IMR-90 (cell line): ENCODE measurements around the gene TCERG1L. TPM values are rescaled to one million over a fixed set of nuclear protein-coding genes. Genes with fewer than 3 reads are reported as not detected.
A peak's percentile ranks its signal among the peaks of the same experiment; 100 is the strongest.

ENCODE experiments used
- ATAC-seq: fragments of 200-7000 bp; cut with Tn5 transposase; 2 replicates; pipeline ENCODE4 v1.9.1; 2020; ENCODE audit warnings: low read depth, mild to moderate bottlenecking, moderate library complexity
- BruUV-seq: library from RNA; stranded (reverse); fragments of 400-500 nt; replicated peaks from 2 replicates; lab custom pipeline; 2021; lab: Mats Ljungman, UMichigan
- CTCF ChIA-PET: fragments of 300-600 bp; formaldehyde crosslinking; extraction: SDS; loops from one replicate; lab custom pipeline; 2021; ENCODE audit warnings: antibody characterized with exemption; lab: Yijun Ruan, JAX
- POLR2A ChIA-PET: fragments of 300-600 bp; sonication (Branson Sonifier 250); formaldehyde crosslinking; loops from one replicate; lab custom pipeline; 2022; ENCODE audit warnings: antibody characterized with exemption; ENCODE audit not compliant: unreplicated experiment; lab: Charles Lee
- DNase-seq: peaks from one replicate; pipeline ENCODE4 v3.0.0; 2013
- H2AFZ ChIP-seq: replicated peaks from 2 replicates; pipeline ENCODE3; 2013; ENCODE audit warnings: low read length, mild to moderate bottlenecking; ENCODE audit not compliant: poor library complexity
- H2AK5ac ChIP-seq: 2 replicates; pipeline ENCODE4 v1.6.1; 2013; ENCODE audit warnings: low read depth, low read length, inconsistent platforms
- H2AK9ac ChIP-seq: replicated peaks from 2 replicates; pipeline ENCODE3; 2013; ENCODE audit warnings: mild to moderate bottlenecking, low read depth, low read length, moderate library complexity; ENCODE audit not compliant: poor library complexity
- H2BK120ac ChIP-seq: 2 replicates; pipeline ENCODE4 v1.6.1; 2013; ENCODE audit warnings: low read depth, low read length, inconsistent platforms
- H2BK15ac ChIP-seq: 3 replicates; pipeline ENCODE4 v1.6.1; 2013; ENCODE audit warnings: low read depth, low read length, inconsistent platforms
- H2BK20ac ChIP-seq: 2 replicates; pipeline ENCODE4 v1.6.1; 2013; ENCODE audit warnings: low read depth, mild to moderate bottlenecking, inconsistent platforms, low read length, moderate library complexity
- H2BK5ac ChIP-seq: 2 replicates; pipeline ENCODE4 v1.6.1; 2013; ENCODE audit warnings: mild to moderate bottlenecking, low read depth, low read length, inconsistent platforms; ENCODE audit not compliant: poor library complexity, severe bottlenecking
- H3K14ac ChIP-seq: replicated peaks from 2 replicates; pipeline ENCODE4 v1.6.1; 2013; ENCODE audit warnings: low read depth, low read length, inconsistent platforms
- H3K18ac ChIP-seq: 2 replicates; pipeline ENCODE4 v1.6.1; 2013; ENCODE audit warnings: low read depth, low read length, control low read depth
- H3K23ac ChIP-seq: 2 replicates; pipeline ENCODE4 v1.6.1; 2013; ENCODE audit warnings: low read depth, low read length, inconsistent platforms
- H3K27ac ChIP-seq: 2 replicates; pipeline ENCODE4 v1.5.1; 2013; ENCODE audit warnings: mild to moderate bottlenecking, control low read depth, low read length; ENCODE audit not compliant: insufficient read depth
- H3K27me3 ChIP-seq: 2 replicates; pipeline ENCODE4 v1.6.1; 2013; ENCODE audit warnings: low read length; ENCODE audit not compliant: control insufficient read depth, insufficient read depth
- H3K36me3 ChIP-seq: 2 replicates; pipeline ENCODE4 v1.6.1; 2013; ENCODE audit warnings: low read length, mixed read lengths; ENCODE audit not compliant: control insufficient read depth, insufficient read depth
- H3K4ac ChIP-seq: 2 replicates; pipeline ENCODE4 v1.6.1; 2013; ENCODE audit warnings: low read depth, low read length, inconsistent platforms
- H3K4me1 ChIP-seq: 2 replicates; pipeline ENCODE4 v1.6.1; 2013; ENCODE audit warnings: low read length, mixed read lengths; ENCODE audit not compliant: control insufficient read depth, insufficient read depth
- H3K4me2 ChIP-seq: 2 replicates; pipeline ENCODE4 v1.6.1; 2013; ENCODE audit warnings: low read depth, mild to moderate bottlenecking, control low read depth, low read length, moderate library complexity
- H3K4me3 ChIP-seq: 2 replicates; pipeline ENCODE4 v1.5.1; 2013; ENCODE audit warnings: low read depth, mild to moderate bottlenecking, control low read depth, low read length, moderate library complexity; ENCODE audit not compliant: insufficient read depth
- H3K56ac ChIP-seq: 2 replicates; pipeline ENCODE4 v1.6.1; 2013; ENCODE audit warnings: low read length, inconsistent platforms; ENCODE audit not compliant: insufficient read depth; ENCODE audit errors: extremely low read depth
- H3K79me1 ChIP-seq, 2 experiments: 2 replicates each; pipeline ENCODE4 v1.6.1; 2013; ENCODE audit warnings: low read length in 2 of 2, inconsistent platforms in 1 of 2, low read depth in 1 of 2
- H3K9ac ChIP-seq: 2 replicates; pipeline ENCODE4 v1.6.1; 2013; ENCODE audit warnings: low read depth, low read length, control low read depth
- H3K9me1 ChIP-seq: 2 replicates; pipeline ENCODE4 v1.6.1; 2013; ENCODE audit warnings: low read length, inconsistent platforms; ENCODE audit not compliant: insufficient read depth
- H3K9me3 ChIP-seq: 2 replicates; pipeline ENCODE4 v1.6.1; 2013; ENCODE audit warnings: low read length; ENCODE audit not compliant: control insufficient read depth, insufficient read depth
- H4K20me1 ChIP-seq: 2 replicates; pipeline ENCODE4 v1.6.1; 2013; ENCODE audit warnings: low read length, inconsistent platforms; ENCODE audit not compliant: insufficient read depth
- H4K5ac ChIP-seq: 2 replicates; pipeline ENCODE4 v1.6.1; 2013; ENCODE audit warnings: mild to moderate bottlenecking, low read depth, low read length, control low read depth
- H4K8ac ChIP-seq, 2 experiments: 2 replicates each; pipeline ENCODE4 v1.6.1; 2013; ENCODE audit warnings: low read depth in 2 of 2, low read length in 2 of 2, control low read depth in 1 of 2, inconsistent platforms in 1 of 2
- H4K91ac ChIP-seq: 2 replicates; pipeline ENCODE4 v1.6.1; 2013; ENCODE audit warnings: low read depth, low read length, inconsistent platforms; ENCODE audit not compliant: insufficient read depth
- BHLHE40 ChIP-seq: fragments of 150-350 bp; IDR thresholded peaks from 2 replicates; pipeline ENCODE4 v1.6.1; 2016; ENCODE audit warnings: mild to moderate bottlenecking, low read depth, low read length
- CHD1 ChIP-seq: IDR thresholded peaks from 2 replicates; pipeline ENCODE4 v1.6.1; 2012; ENCODE audit warnings: low read depth, low read length, improper control_type of control experiment
- FOS ChIP-seq: fragments of 150-350 bp; IDR thresholded peaks from 2 replicates; pipeline ENCODE4 v1.6.1; 2016; ENCODE audit warnings: low read depth, low read length
- MAFK ChIP-seq: IDR thresholded peaks from 2 replicates; pipeline ENCODE4 v1.6.1; 2012; ENCODE audit warnings: low read depth, low read length, improper control_type of control experiment
- MAZ ChIP-seq: IDR thresholded peaks from 2 replicates; pipeline ENCODE4 v1.6.1; 2012; ENCODE audit warnings: low read depth, mild to moderate bottlenecking, low read length, improper control_type of control experiment, moderate library complexity, borderline replicate concordance
- MXI1 ChIP-seq: IDR thresholded peaks from 2 replicates; pipeline ENCODE4 v1.6.1; 2012; ENCODE audit warnings: low read depth, mild to moderate bottlenecking, low read length, moderate library complexity, borderline replicate concordance
- NFE2L2 ChIP-seq: fragments of 150-350 bp; IDR thresholded peaks from 2 replicates; pipeline ENCODE4 v1.6.1; 2016; ENCODE audit warnings: low read depth, mild to moderate bottlenecking, low read length
- POLR2A ChIP-seq: IDR thresholded peaks from 2 replicates; pipeline ENCODE4 v1.6.1; 2012; ENCODE audit warnings: mild to moderate bottlenecking, low read depth, low read length
- RAD21 ChIP-seq: IDR thresholded peaks from 2 replicates; pipeline ENCODE4 v1.6.1; 2012; ENCODE audit warnings: low read length, improper control_type of control experiment
- RCOR1 ChIP-seq: IDR thresholded peaks from 2 replicates; pipeline ENCODE4 v1.6.1; 2012; ENCODE audit warnings: mild to moderate bottlenecking, low read length, improper control_type of control experiment; ENCODE audit not compliant: insufficient replicate concordance
- RFX5 ChIP-seq: IDR thresholded peaks from 2 replicates; pipeline ENCODE4 v1.8.0; 2012; ENCODE audit warnings: low read depth, mild to moderate bottlenecking, low read length, moderate library complexity
- SMC3 ChIP-seq: fragments of 150-350 bp; IDR thresholded peaks from 2 replicates; pipeline ENCODE4 v1.6.1; 2016; ENCODE audit warnings: low read depth, mild to moderate bottlenecking, antibody characterized with exemption, low read length, moderate library complexity
- WGBS, 2 experiments: methylation state at CpG; one replicate each; pipeline versions ENCODE4 v1.1.5 to v1.1.7; 2013; ENCODE audit warnings: missing lambda C conversion rate in 2 of 2; ENCODE audit not compliant: insufficient read length in 1 of 2; ENCODE audit errors: extremely low coverage in 2 of 2; 5-methylcytosine and 5-hydroxymethylcytosine counted together
- dilution Hi-C: fragments of 300-500 bp; cut with HindIII; formaldehyde crosslinking; loops from one replicate; pipeline ENCODE4 v1.14.3; 2018; ENCODE audit warnings: low sequenced_read_pairs; ENCODE audit not compliant: unreplicated experiment
- in situ Hi-C: fragments of 300-500 bp; cut with MboI; formaldehyde crosslinking; loops from 3 replicates; pipeline ENCODE4 v1.14.3; 2019; ENCODE audit warnings: low sequenced_read_pairs, inconsistent platforms, mixed read lengths
- intact Hi-C: fragments of 100-400 bp; cut with micrococcal nuclease; formaldehyde crosslinking; loops from 2 replicates; pipeline ENCODE4 v1.10.0; 2022
- polyA plus RNA-seq, 3 experiments: library from polyadenylated mRNA; depleted of rRNA; stranded (reverse); fragments of >200 nt; gene quantifications; 2 replicates each; pipeline ENCODE4 v1.2.3, GENCODE V29; 2012; ENCODE audit warnings: low replicate concordance in 1 of 3
- total RNA-seq: library from RNA; depleted of rRNA; stranded (reverse); fragments of >200 nt; gene quantifications from 2 replicates; pipeline ENCODE4 v1.2.3, GENCODE V29; 2012
- TF ChIP-seq, protein P1 (sequence below): conservative IDR thresholded peaks from 2 replicates; pipeline ENCODE4 v1.5.1; 2012; ENCODE audit warnings: mild to moderate bottlenecking, low read depth, low read length, improper control_type of control experiment
- TF ChIP-seq, protein P2 (sequence below): fragments of 150-350 bp; IDR thresholded peaks from 2 replicates; pipeline ENCODE4 v1.6.1; 2016; ENCODE audit warnings: low read depth, mild to moderate bottlenecking, low read length, moderate library complexity, borderline replicate concordance
- TF ChIP-seq, protein P3 (sequence below): fragments of 150-350 bp; IDR thresholded peaks from 2 replicates; pipeline ENCODE4 v1.6.1; 2017; ENCODE audit warnings: mild to moderate bottlenecking, antibody characterized with exemption, low read length, low read depth

TCERG1L gene
- total and polyA plus RNA-seq, 2 of the 4 experiments (the other 2 are of a cell fraction), result not detected

DNA sequence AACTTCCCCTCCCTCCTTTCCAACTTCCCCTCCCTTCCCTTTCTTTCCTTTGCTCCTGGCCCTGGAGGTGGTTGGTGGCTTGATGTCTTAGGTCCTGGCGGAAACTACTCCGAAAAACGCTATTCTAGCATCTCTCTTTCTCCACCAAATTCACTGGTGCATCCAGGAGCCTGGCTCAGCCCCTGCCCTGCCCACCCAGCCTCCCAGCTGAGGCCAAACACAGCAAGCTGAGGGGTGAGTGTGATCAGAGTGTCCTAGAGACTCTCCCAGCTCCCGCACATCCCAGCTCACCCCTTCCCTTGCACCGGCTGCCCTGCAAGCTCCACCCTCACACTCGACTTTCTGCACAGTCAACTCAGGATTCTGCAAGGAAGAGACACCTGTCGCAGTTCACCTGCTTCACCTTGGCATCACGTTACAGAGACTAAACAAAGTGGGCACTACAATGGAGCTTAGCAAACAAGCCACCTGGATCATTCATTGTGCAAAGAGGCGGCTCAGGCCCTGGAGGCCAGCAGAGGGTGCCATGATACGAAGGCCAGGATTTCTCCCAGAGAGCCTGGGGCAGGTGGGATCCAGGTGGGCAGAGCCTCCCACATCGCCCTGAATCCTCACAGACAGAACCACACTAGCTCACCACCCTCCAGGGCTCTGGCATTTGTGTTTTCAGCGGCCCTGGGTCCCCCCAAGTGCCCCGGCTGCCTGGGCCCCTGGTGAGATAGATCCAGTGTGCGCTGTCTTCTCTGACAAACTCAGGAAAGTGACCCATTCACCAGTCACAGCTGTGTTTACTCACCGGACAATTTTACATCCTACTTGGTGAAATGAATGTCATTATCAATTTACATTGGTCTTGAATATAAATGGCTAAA is 169.6 kb downstream of the TCERG1L start:
- Histone ChIP-seq H3K18ac (no peak overlapping the region), H3K4ac (no peak overlapping the region), H2BK15ac (no peak overlapping the region), H3K27ac (no peak overlapping the region), H4K8ac (no peak overlapping the region), H3K4me3 (no peak overlapping the region), H3K9me3 (peaks cover 45% of the 10 kb centered on the region), H2BK5ac (no peak overlapping the region), H4K91ac (no peak overlapping the region), H3K9me1 (no peaks in the 10 kb centered on the region), H4K20me1 (no peaks in the 10 kb centered on the region), H2AFZ (peak overlapping the region; percentile 29), H3K4me2 (no peak overlapping the region), H2AK5ac (no peak overlapping the region), H3K9ac (no peak overlapping the region), H3K27me3 (no peaks in the 10 kb centered on the region), H3K79me1 (no peaks in the 10 kb centered on the region), H2AK9ac (no peak overlapping the region), H2BK120ac (no peak overlapping the region), H3K56ac (no peak overlapping the region), H3K23ac (no peak overlapping the region), H2BK20ac (no peak overlapping the region), H4K5ac (no peak overlapping the region), H3K36me3 (no peaks in the 10 kb centered on the region), H3K4me1 (no peaks in the 10 kb centered on the region), H3K14ac (no peak overlapping the region)
- TF ChIP-seq CHD1 (no peak), MAFK (no peak), RFX5 (no peak), RCOR1 (no peak), MXI1 (no peak), BHLHE40 (no peak), RAD21 (no peak), MAZ (no peak), FOS (no peak), POLR2A (no peak), SMC3 (no peak), NFE2L2 (no peak)
- TF ChIP-seq, protein P1, sequence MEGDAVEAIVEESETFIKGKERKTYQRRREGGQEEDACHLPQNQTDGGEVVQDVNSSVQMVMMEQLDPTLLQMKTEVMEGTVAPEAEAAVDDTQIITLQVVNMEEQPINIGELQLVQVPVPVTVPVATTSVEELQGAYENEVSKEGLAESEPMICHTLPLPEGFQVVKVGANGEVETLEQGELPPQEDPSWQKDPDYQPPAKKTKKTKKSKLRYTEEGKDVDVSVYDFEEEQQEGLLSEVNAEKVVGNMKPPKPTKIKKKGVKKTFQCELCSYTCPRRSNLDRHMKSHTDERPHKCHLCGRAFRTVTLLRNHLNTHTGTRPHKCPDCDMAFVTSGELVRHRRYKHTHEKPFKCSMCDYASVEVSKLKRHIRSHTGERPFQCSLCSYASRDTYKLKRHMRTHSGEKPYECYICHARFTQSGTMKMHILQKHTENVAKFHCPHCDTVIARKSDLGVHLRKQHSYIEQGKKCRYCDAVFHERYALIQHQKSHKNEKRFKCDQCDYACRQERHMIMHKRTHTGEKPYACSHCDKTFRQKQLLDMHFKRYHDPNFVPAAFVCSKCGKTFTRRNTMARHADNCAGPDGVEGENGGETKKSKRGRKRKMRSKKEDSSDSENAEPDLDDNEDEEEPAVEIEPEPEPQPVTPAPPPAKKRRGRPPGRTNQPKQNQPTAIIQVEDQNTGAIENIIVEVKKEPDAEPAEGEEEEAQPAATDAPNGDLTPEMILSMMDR, result no peak
- TF ChIP-seq, protein P2, sequence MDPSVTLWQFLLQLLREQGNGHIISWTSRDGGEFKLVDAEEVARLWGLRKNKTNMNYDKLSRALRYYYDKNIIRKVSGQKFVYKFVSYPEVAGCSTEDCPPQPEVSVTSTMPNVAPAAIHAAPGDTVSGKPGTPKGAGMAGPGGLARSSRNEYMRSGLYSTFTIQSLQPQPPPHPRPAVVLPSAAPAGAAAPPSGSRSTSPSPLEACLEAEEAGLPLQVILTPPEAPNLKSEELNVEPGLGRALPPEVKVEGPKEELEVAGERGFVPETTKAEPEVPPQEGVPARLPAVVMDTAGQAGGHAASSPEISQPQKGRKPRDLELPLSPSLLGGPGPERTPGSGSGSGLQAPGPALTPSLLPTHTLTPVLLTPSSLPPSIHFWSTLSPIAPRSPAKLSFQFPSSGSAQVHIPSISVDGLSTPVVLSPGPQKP, result no peak
- TF ChIP-seq, protein P3, sequence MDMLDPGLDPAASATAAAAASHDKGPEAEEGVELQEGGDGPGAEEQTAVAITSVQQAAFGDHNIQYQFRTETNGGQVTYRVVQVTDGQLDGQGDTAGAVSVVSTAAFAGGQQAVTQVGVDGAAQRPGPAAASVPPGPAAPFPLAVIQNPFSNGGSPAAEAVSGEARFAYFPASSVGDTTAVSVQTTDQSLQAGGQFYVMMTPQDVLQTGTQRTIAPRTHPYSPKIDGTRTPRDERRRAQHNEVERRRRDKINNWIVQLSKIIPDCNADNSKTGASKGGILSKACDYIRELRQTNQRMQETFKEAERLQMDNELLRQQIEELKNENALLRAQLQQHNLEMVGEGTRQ, result no peak
- ATAC-seq, result no peak
- intact Hi-C loops, result no loop called here
- no TSS peak for BruUV-seq
- in situ Hi-C loops, result no loop called here
- 50% methylated on average over 2 of the region's 15 CpGs; no CpG with 5 or more reads in 1 of the 2 experiments for WGBS, 2 experiments
- ChIA-PET POLR2A (no interaction called here), CTCF (no interaction called here)
- DNase-seq, result no peak
- dilution Hi-C loops, result no loop called here
